PFSK-1 (cell line): ENCODE results near the gene INPP4B.

Source experiments
- FOXP2 ChIP-seq: optimal IDR thresholded peaks from 2 replicates; pipeline ENCODE3; 2011; ENCODE audit warnings: borderline replicate concordance, control low read depth, inconsistent platforms; ENCODE audit not compliant: insufficient read depth; ENCODE audit errors: extremely low read length, extremely low read depth
- POLR2AphosphoS5 ChIP-seq: IDR thresholded peaks from 2 replicates; pipeline ENCODE4 v1.6.1; 2012; ENCODE audit warnings: low read depth, mild to moderate bottlenecking, control low read depth, low read length, moderate library complexity
- SIN3A ChIP-seq: IDR thresholded peaks from 2 replicates; pipeline ENCODE4 v1.6.1; 2012; ENCODE audit warnings: mild to moderate bottlenecking, low read length, moderate library complexity, borderline replicate concordance; ENCODE audit not compliant: insufficient read depth
- TAF1 ChIP-seq: IDR thresholded peaks from 2 replicates; pipeline ENCODE4 v1.6.1; 2012; ENCODE audit warnings: low read length, control low read depth, borderline replicate concordance; ENCODE audit not compliant: insufficient read depth
- TF ChIP-seq, protein P1 (sequence below), 2 experiments: IDR thresholded peaks; 2 replicates each; pipeline versions ENCODE4 v1.6.1 to v1.8.0; 2011 to 2012; ENCODE audit warnings: low read depth in 2 of 2, low read length in 2 of 2, control low read depth in 1 of 2, inconsistent platforms in 1 of 2, mild to moderate bottlenecking in 1 of 2, moderate library complexity in 1 of 2; ENCODE audit not compliant: insufficient read depth in 1 of 2

The INPP4B gene

GRCh38 chr4:142274137-142274536 is 572.0 kb downstream of the INPP4B start:
- no peak for TF ChIP-seq FOXP2
- TF ChIP-seq TAF1 = no peak
- TF ChIP-seq POLR2AphosphoS5 = no peak
- TF ChIP-seq, protein P1, sequence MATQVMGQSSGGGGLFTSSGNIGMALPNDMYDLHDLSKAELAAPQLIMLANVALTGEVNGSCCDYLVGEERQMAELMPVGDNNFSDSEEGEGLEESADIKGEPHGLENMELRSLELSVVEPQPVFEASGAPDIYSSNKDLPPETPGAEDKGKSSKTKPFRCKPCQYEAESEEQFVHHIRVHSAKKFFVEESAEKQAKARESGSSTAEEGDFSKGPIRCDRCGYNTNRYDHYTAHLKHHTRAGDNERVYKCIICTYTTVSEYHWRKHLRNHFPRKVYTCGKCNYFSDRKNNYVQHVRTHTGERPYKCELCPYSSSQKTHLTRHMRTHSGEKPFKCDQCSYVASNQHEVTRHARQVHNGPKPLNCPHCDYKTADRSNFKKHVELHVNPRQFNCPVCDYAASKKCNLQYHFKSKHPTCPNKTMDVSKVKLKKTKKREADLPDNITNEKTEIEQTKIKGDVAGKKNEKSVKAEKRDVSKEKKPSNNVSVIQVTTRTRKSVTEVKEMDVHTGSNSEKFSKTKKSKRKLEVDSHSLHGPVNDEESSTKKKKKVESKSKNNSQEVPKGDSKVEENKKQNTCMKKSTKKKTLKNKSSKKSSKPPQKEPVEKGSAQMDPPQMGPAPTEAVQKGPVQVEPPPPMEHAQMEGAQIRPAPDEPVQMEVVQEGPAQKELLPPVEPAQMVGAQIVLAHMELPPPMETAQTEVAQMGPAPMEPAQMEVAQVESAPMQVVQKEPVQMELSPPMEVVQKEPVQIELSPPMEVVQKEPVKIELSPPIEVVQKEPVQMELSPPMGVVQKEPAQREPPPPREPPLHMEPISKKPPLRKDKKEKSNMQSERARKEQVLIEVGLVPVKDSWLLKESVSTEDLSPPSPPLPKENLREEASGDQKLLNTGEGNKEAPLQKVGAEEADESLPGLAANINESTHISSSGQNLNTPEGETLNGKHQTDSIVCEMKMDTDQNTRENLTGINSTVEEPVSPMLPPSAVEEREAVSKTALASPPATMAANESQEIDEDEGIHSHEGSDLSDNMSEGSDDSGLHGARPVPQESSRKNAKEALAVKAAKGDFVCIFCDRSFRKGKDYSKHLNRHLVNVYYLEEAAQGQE (IDR thresholded peaks at IDR 0.05; ENCODE audit: insufficient read depth in 1 of 2, low read depth in 2 of 2, low read length in 2 of 2) = no peak
- no peak for TF ChIP-seq SIN3A

GRCh38 chr4:142272452-142272851 is 573.6 kb downstream of the INPP4B start:
- TF ChIP-seq, protein P1 (IDR thresholded peaks at IDR 0.05; ENCODE audit: insufficient read depth in 1 of 2, low read depth in 2 of 2, low read length in 2 of 2) = no peak
- TF ChIP-seq SIN3A (no peak), TAF1 (no peak), FOXP2 (no peak), POLR2AphosphoS5 (no peak)

DNA sequence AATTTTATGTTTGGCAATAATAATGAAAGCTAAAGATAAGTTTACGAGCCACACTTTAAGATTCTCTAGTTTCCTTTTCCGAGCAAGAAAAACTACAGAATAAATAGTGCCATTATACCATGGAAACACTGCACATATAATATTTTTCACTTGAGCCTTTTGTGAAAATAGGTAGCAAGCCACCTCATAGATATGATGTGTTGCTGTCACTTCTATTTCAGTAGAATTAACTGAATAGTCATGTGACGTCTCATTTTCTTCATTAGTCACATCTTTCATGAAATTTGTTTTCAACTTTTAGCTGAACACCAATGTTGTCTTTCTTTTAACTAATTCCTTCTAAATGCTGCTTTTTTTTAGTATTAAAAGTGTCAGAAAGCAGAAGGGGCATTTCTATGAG is 574.3 kb downstream of the INPP4B start:
- TF ChIP-seq, protein P1 (IDR thresholded peaks at IDR 0.05; ENCODE audit: insufficient read depth in 1 of 2, low read depth in 2 of 2, low read length in 2 of 2) = no peak

DNA sequence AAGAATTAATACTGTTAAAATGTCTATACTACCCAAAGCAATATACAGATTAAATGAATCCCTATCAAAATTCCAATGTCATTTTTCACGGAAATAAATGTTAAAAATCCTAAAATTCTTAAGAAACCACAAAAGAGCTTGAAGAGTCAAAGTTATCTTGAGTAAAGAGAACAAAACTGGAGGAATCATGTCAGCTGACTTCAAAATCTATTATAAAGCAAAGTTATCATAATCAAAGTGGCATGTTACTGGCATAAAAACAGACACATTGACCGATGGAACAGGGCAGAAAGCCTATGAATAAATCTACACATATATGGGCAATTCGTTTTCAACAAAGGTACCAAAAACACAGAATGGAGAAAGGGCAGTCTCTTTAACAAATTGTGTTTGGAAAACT is 579.0 kb downstream of the INPP4B start:
- TF ChIP-seq, protein P1 (IDR thresholded peaks at IDR 0.05; ENCODE audit: insufficient read depth in 1 of 2, low read depth in 2 of 2, low read length in 2 of 2) = no peak
- TF ChIP-seq TAF1 = no peak
- TF ChIP-seq POLR2AphosphoS5 = no peak
- TF ChIP-seq SIN3A = no peak
- TF ChIP-seq FOXP2 = no peak

DNA sequence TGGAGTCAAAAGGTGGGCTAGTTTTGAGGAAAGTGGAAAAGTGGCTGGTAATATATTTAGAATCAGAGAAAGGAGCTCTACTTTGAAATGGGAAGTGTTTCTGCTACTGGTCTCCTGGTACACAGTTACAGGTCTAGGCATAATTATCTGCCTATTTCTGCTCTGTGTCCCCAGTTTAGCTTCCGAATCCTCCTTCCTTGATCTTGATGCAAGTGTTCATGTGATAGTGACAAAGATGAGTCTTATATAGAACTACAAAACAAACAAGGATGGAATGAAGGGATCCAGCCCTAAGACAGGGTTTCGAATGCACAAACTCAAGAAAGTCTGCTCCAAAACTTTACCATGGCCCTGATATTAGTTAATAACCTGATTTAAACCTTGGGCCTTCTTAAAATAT is 580.2 kb downstream of the INPP4B start:
- TF ChIP-seq, protein P1 (IDR thresholded peaks at IDR 0.05; ENCODE audit: insufficient read depth in 1 of 2, low read depth in 2 of 2, low read length in 2 of 2) = no peak
- TF ChIP-seq FOXP2 (no peak), SIN3A (no peak), TAF1 (no peak), POLR2AphosphoS5 (no peak)
